Measurements from ENCODE around the gene ZXDC. TPM values are rescaled to one million over a fixed set of nuclear protein-coding genes. Genes with fewer than 3 reads are reported as not detected.

Gene ZXDC
- polyA plus RNA-seq, 1 experiment: 9.5 TPM

- no peak within 1 kb of the TSS for H3K27ac ChIP-seq (ENCODE audit: low read depth, low read length)
- POLR2A ChIA-PET: no interaction called here
- peak within 1 kb of the TSS; percentile 7; the same call in 1 of the 2 replicates for H3K4me3 ChIP-seq (ENCODE audit: low read depth, low read length)
- CTCF ChIA-PET: interaction anchor here (4.2 kb wide), 1 partner anchor 148 kb away, joined by 17 read pairs; no protein-coding TSS in a partner anchor
- no peak for DNase-seq (ENCODE audit: low read depth, low spot score)
- no peaks in the 10 kb centered on the region; the same call in 1 of the 2 replicates for H3K9me3 ChIP-seq (ENCODE audit: control insufficient read depth, insufficient read depth, low read length)
- no peak for TF ChIP-seq CTCF (IDR thresholded peaks at IDR 0.05; ENCODE audit: low read depth, low read length)
- peaks cover 42% of the 10 kb centered on the region for H3K27me3 ChIP-seq (ENCODE audit: control insufficient read depth, insufficient read depth, low read length)
Measured at GRCh38 chr3:126394179-126394976, 81.3 kb downstream of the ZXDC start, which contains the start of gene CFAP100. TSS of gene CFAP100 (plus strand) at chr3:126394909. CDS start at chr3:126396001, 1,092 bp downstream.

GRCh38 chr3:126393563-126393962 lies 82.1 kb downstream of the ZXDC start:
- peaks cover 39% of the 10 kb centered on the region for H3K27me3 ChIP-seq (ENCODE audit: control insufficient read depth, insufficient read depth, low read length)
- no peak for TF ChIP-seq CTCF (IDR thresholded peaks at IDR 0.05; ENCODE audit: low read depth, low read length)
- H3K9me3 ChIP-seq (ENCODE audit: control insufficient read depth, insufficient read depth, low read length): no peaks in the 10 kb centered on the region; the same call in 1 of the 2 replicates
- CTCF ChIA-PET: interaction anchor here (1.0 to 4.2 kb wide), 3 partner anchors 13 to 260 kb away, joined by 3 to 17 read pairs (median 10); no protein-coding TSS in a partner anchor
- no peak for DNase-seq (ENCODE audit: low read depth, low spot score)
- H3K4me3 ChIP-seq (ENCODE audit: low read depth, low read length): no peak overlapping the region
- H3K27ac ChIP-seq (ENCODE audit: low read depth, low read length): no peak overlapping the region
- POLR2A ChIA-PET: no interaction called here

- no peaks in the 10 kb centered on the region; the same call in 1 of the 2 replicates for H3K9me3 ChIP-seq (ENCODE audit: control insufficient read depth, insufficient read depth, low read length)
- ChIA-PET POLR2A (no interaction called here), CTCF (interaction anchor here (0.6 to 2.4 kb wide), 6 partner anchors 12 to 259 kb away, joined by 3 to 14 read pairs (median 3); no protein-coding TSS in a partner anchor)
- H3K4me3 ChIP-seq (ENCODE audit: low read depth, low read length): no peak overlapping the region
- peaks cover 39% of the 10 kb centered on the region for H3K27me3 ChIP-seq (ENCODE audit: control insufficient read depth, insufficient read depth, low read length)
- TF ChIP-seq CTCF (IDR thresholded peaks at IDR 0.05; ENCODE audit: low read depth, low read length): no peak
- DNase-seq (ENCODE audit: low read depth, low spot score): no peak
- no peak overlapping the region for H3K27ac ChIP-seq (ENCODE audit: low read depth, low read length)
Measured at GRCh38 chr3:126392246-126392645, 83.4 kb downstream of the ZXDC start.

GRCh38 chr3:126391631-126392030 lies 84.1 kb downstream of the ZXDC start:
- Histone ChIP-seq H3K9me3 (ENCODE audit: control insufficient read depth, insufficient read depth, low read length) (no peaks in the 10 kb centered on the region; the same call in 1 of the 2 replicates), H3K27ac (ENCODE audit: low read depth, low read length) (no peak overlapping the region), H3K27me3 (ENCODE audit: control insufficient read depth, insufficient read depth, low read length) (peaks cover 36% of the 10 kb centered on the region), H3K4me3 (ENCODE audit: low read depth, low read length) (no peak overlapping the region)
- no peak for TF ChIP-seq CTCF (IDR thresholded peaks at IDR 0.05; ENCODE audit: low read depth, low read length)
- ChIA-PET POLR2A (interaction anchor here (0.5 kb wide), 1 partner anchor 145 kb away, joined by 3 read pairs; no protein-coding TSS in a partner anchor), CTCF (interaction anchor here (1.2 to 2.4 kb wide), 3 partner anchors 146 to 258 kb away, joined by 3 to 14 read pairs (median 10); no protein-coding TSS in a partner anchor)
- DNase-seq (ENCODE audit: low read depth, low spot score): no peak

- no peak for TF ChIP-seq CTCF (IDR thresholded peaks at IDR 0.05; ENCODE audit: low read depth, low read length)
- H3K4me3 ChIP-seq (ENCODE audit: low read depth, low read length): no peak overlapping the region
- no peak overlapping the region for H3K27ac ChIP-seq (ENCODE audit: low read depth, low read length)
- no peaks in the 10 kb centered on the region; the same call in 1 of the 2 replicates for H3K9me3 ChIP-seq (ENCODE audit: control insufficient read depth, insufficient read depth, low read length)
- no peak for DNase-seq (ENCODE audit: low read depth, low spot score)
- POLR2A ChIA-PET: interaction anchor here (0.5 kb wide), 1 partner anchor 144 kb away, joined by 3 read pairs; no protein-coding TSS in a partner anchor
- CTCF ChIA-PET: interaction anchor here (1.1 to 4.3 kb wide), 5 partner anchors 13 to 257 kb away, joined by 3 to 45 read pairs (median 40); no protein-coding TSS in a partner anchor
- H3K27me3 ChIP-seq (ENCODE audit: control insufficient read depth, insufficient read depth, low read length): peaks cover 33% of the 10 kb centered on the region
Measured at GRCh38 chr3:126390751-126391150, 84.9 kb downstream of the ZXDC start.

All from AG04450 (cell line).